NCI-H82 (cell line): ENCODE results near the gene CPED1.
A peak's percentile ranks its signal among the peaks of the same experiment; 100 is the strongest.
"Not testable (repeated sequence)": the region's sequence is repeated elsewhere in the genome, so short reads cannot be mapped to it uniquely, and the experiment has no call there.

Experiments
- DNase-seq: peaks from one replicate; lab custom pipeline; 2025; lab: John Stamatoyannopoulos, UW

The CPED1 gene

GRCh38 chr7:121153411-121153810 is 164.9 kb downstream of the CPED1 start:
- DNase-seq, result no peak

- DNase-seq, result no peak
Measured at GRCh38 chr7:121153995-121154394, 165.5 kb downstream of the CPED1 start.

- DNase-seq, result no peak
Measured at GRCh38 chr7:121156825-121157224, 168.3 kb downstream of the CPED1 start.

GRCh38 chr7:121157341-121157751 is 168.8 kb downstream of the CPED1 start:
- no peak for DNase-seq

GRCh38 chr7:121157885-121158590 is 169.5 kb downstream of the CPED1 start:
- no peak for DNase-seq

- no peak for DNase-seq
Measured at GRCh38 chr7:121158665-121159064, 170.2 kb downstream of the CPED1 start.

- no peak for DNase-seq
Measured at GRCh38 chr7:121159553-121159952, 171.0 kb downstream of the CPED1 start.

- no peak for DNase-seq
Measured at GRCh38 chr7:121160150-121161008, 171.9 kb downstream of the CPED1 start.

- DNase-seq, result no peak
Measured at GRCh38 chr7:121163699-121164098, 175.2 kb downstream of the CPED1 start.

- DNase-seq, result peak; percentile 16
Measured at GRCh38 chr7:121164247-121164646, 175.7 kb downstream of the CPED1 start.

- no peak for DNase-seq
Measured at GRCh38 chr7:121166916-121167315, 178.4 kb downstream of the CPED1 start.

GRCh38 chr7:121167971-121168370 is 179.5 kb downstream of the CPED1 start:
- DNase-seq, result no peak

- DNase-seq, result no peak
Measured at GRCh38 chr7:121169469-121169868, 181.0 kb downstream of the CPED1 start.

- DNase-seq, result no peak
Measured at GRCh38 chr7:121172484-121172883, 184.0 kb downstream of the CPED1 start.

GRCh38 chr7:121175826-121176225 is 187.3 kb downstream of the CPED1 start:
- no peak for DNase-seq

GRCh38 chr7:121178452-121178851 is 189.9 kb downstream of the CPED1 start:
- DNase-seq, result no peak

- DNase-seq, result no peak
Measured at GRCh38 chr7:121178869-121179497, 190.5 kb downstream of the CPED1 start.

- no peak for DNase-seq
Measured at GRCh38 chr7:121180436-121181063, 192.0 kb downstream of the CPED1 start.

- no peak for DNase-seq
Measured at GRCh38 chr7:121181357-121181756, 192.8 kb downstream of the CPED1 start.

- DNase-seq, result no peak
Measured at GRCh38 chr7:121182281-121182680, 193.8 kb downstream of the CPED1 start.

- DNase-seq, result no peak
Measured at GRCh38 chr7:121182902-121183301, 194.4 kb downstream of the CPED1 start.

- not testable (repeated sequence) for DNase-seq
Measured at GRCh38 chr7:121183883-121184282, 195.4 kb downstream of the CPED1 start.
